G401.6 (cell line): ENCODE measurements around the gene DPYD.
"Not testable (repeated sequence)": the region's sequence is repeated elsewhere in the genome, so short reads cannot be mapped to it uniquely, and the experiment has no call there.

Experiments
- FAIRE-seq: peaks from 2 replicates; lab custom pipeline; 2012; peaks lifted over from hg19 to GRCh38; lab: Jason Lieb, UNC

Gene DPYD

DNA sequence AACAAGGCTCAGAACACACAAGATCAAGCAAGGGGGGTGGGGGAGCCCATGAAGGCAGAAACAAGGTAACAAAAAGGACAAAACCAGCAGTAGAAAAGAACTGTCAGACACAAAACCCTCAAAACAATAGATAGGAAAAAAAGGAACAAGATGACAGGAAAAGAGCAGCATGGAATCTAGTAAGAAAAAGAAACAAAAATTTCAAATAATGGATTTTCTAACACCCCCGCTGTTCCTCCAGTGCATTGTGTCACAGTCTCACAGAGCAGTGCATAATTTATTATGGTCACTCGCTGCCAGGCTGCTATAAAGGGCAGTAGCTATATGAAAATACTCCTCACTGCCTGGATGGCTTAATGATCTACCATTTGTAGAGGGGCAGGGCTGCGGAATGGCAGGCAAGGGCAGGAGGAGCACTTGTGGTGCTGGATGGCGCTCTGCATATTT lies 567.9 kb downstream of the DPYD start:
- FAIRE-seq = no peak

DNA sequence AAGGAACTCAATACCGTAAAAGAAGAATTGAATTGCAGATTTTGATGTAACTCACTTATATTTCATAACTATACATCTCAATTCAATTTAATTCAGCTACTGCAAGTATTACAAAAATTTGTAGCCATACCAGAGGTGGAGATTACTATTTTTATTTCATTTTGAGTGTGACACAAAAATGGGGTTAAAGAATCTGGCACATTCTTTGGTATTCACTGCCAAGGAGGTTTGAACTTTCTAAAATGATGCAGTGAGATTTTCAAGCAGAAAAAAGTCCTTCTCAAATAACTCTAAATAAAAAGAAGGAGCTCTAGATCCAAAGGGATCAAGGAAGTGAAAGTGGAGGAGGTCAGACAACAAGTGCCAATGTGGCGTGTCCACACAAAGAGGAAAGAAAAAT lies 569.0 kb downstream of the DPYD start:
- FAIRE-seq = no peak

DNA sequence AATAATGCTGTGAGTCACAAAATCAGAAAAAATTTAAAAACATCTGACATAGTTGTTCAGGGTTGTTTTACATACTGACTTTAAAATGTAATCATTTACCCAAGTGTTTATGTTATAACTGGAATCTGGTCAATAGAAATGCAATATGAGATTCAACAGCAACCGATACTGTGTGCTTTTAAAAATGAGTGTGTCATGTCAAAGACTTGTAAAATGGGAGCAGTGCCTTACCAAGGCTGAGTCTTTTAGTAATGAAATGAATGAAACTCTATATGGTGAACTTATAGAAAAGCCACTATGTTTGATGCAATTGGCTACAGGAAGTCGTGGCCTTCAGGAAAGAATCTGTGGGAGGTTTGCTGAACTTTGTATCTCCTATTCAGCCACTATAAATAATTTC lies 570.2 kb downstream of the DPYD start:
- FAIRE-seq = no peak

DNA sequence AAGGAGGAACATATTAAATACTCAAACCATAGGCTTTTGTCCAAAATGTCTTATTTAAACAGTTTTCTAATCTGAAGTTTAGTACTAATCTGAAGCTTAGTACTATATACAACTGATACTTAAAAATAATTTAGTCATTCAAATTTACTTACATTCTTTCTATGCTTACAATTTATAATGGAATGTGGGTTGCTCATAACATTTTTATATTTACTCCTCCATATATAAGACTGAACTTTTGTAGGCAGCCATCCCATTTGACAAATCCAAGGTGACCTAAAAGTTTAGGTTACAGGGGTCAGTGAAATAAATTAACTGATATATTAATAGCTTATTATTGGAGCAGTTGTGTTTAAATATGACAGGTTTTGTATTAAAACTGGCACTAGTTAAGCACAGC lies 570.6 kb downstream of the DPYD start:
- FAIRE-seq = no peak

DNA sequence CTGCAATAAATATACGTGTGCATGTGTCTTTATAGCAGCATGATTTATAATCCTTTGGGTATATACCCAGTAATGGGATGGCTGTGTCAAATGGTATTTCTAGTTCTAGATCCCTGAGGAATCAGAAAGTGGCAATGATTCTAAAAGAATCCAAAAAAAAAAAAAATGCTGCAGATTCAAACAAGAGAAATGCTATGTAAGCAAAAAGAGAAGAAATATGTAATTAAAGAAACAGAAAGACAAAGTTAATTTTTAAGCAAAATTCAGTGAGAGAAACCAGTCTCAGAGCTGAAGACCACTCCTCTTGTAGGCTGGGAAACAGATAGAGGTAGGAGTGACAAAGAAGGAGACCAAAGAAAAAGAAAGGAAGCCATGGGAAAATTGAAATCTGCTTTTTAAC lies 571.0 kb downstream of the DPYD start:
- FAIRE-seq = not testable (repeated sequence)

DNA sequence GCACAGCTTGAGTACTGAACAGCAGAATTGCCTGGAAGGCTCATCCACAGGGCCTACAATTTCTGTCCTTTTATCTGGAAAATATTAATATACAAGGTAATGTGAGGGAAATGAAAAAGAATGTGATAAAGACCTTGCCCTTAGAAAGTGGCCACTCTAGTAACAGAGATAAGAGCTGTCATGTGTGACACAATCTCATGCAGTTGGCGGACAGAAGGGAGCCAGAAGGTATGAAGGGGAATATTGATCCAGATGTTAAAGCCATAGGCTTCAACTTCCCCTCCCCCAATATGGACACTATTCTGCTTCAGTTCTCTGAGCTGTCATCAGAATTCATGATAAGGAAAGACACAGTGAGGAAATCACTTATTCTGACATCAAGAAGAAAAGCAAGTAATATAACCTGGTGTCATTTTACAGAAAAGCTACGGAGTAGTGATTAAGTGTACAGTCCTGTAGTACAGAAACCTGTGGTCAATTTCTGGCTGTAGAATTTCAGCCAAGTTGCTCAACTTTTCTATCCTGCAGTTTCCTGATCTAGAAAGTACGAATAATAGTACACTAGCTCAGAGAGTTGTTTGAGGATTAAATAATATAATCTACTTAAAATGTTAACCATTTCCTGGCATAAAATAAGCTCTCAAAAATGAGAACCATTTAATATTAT lies 572.1 kb downstream of the DPYD start:
- FAIRE-seq = no peak

DNA sequence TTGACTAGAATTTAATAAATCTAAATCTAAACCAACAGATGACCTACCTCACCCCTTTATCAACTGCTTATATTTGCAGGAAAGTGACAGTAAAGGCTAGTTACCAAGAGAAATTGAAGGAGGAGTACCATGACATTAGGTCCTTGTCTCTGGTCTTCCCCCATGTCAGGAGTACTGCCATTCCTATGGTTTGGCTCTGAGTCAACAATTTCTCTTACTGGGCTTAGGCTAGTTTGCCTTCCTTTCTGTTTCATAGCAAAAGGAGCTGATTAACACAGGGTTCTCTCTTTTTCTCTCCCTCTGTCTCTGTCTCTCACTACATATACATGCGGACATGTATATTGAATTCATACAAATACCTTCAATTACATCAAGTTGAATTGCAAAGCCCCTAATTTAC lies 579.9 kb downstream of the DPYD start:
- no peak for FAIRE-seq

DNA sequence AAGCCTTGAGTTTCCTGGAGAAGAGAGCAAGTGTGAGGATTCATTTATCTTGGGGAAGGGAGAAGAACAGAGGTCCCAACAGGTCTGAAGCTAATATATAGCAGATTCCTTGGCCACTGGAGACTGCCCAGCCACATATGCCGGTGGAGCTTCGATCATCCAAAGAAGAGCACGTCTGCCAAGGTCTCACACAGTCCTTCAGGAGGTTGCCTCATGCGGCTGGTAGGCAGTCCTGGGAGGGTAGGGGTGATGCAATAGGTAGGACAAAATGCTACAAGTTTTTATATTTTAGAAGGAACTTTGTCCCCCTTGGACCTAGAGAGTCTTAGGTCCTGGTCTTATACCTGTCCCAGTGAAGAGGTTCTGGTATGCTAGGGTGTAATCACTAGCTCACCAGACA lies 582.5 kb downstream of the DPYD start:
- no peak for FAIRE-seq

DNA sequence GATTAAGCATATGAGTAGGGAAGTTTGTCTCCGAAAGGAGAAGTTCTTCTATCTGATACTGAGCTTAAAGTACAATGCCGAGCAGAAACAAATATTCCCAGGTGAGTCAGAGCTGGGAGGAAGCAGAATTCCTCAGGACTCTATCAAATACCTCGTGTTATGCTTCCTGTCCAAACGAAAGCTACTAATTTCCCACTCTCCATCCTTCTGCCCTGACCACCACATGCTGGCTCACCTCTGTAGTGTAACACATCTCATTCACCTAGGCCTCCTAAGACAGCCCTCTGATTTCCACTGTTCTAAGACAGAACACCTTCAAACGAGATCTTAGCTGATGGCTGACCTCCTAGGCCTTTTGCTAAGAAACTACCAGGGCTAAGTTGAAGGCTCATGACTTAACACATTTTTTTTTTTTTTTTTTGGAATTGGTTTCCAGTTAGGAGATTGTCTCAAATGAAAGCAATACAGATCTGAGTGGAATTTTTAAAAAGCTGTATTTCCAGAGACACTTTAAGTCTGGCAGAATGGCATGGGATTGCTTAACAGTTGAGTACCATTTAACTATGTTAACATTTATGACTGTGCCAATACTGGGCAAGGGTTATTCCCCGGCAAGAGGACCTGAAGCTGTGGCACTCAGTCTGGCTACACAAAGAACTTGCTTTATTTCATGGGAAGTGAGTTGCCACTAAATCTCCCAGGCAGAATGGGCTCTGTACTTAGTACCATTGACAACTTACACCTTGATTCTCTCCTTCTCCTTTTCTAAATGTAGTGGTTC lies 583.4 kb downstream of the DPYD start:
- FAIRE-seq = no peak

DNA sequence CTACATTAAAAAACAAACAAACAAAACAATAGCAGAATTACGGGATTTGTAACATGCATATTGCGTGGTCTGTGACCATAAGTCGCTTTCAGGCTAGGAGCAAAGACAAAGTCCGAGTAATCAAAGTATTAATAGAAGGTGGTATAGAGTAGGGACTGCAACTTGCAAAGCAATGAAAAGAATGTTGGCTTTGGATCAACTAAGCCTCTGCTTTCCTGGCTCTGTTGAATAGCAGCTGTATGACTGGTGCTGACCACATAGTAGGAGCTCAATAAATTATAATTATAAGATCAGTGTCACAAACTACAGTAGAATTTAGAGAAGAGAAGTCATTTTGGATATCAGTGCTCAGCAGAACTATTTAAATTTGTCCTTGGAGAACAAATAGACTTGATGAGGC lies 586.4 kb downstream of the DPYD start:
- no peak for FAIRE-seq

DNA sequence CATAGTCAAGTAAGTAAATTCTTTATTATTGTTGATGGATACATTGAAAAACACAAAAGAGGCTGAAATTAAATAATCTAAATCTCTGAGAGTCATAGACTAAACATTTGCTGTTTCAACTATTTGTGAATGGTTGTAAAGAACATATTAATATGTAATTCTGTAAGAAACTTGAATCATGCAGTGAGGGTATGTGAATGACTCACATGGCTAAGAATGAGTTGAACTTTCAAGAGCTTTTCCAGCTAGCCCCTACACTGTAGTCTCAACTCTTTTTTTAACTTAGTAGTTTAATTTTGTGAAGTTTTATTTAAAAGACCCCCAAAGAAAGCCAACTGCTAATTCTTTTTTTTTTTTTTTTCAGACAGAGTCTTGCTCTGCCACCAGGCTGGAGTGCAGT lies 588.1 kb downstream of the DPYD start:
- FAIRE-seq = no peak

DNA sequence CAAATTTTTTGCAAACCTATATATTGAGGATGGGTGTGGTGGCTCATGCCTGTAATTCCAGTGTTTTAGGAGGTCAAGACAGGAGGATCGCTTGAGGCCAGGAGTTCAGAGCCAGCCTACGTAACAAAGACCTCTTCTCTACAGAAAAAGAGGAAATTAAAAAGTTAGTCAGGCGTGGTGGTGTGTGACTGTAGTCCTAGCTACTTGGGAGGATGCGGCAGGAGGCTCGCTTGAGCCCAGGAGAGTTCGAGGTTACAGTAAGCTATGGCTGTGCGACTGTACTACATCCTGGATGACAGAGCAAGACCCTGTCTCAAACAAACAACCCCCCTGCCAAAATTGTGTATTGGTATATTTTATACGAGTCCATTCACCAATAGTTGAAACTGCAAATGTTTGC lies 589.7 kb downstream of the DPYD start:
- FAIRE-seq = no peak

DNA sequence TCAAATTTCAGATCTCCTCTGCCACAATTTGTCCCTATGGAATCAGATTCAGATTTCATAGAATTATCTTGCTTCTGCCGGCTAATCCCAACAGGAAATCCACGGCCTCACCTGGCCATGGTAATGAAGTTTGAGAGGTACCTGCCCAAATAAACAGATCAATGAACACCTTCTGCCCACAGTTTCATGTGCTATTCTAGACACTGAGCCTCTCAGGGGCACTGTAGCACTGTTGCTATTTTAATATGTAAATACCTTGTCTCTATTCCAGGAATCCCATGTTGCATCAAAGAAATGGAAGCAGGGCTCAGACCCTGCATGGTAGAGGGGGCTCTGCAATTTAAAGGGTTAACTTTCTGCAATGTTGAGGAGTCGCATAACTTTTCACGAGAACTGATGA lies 606.1 kb downstream of the DPYD start:
- no peak for FAIRE-seq

DNA sequence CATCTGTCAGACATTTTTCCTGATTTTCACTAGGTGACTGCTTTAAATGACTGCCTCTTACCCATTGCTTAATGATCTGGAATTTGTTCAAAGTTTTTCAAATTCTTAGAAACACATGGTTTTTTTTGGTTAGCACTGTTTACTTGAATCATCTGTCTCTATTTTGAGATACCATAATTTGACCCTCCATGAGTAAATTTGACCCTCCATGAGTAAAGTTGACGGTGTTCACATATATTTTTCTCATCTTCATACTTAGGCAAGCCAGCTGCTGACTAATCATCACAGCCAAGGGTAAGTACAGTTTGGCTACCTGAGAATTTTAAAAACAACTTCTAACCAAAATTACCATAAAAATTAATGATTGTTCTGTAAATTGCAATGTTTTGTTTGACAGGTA lies 612.7 kb downstream of the DPYD start:
- no peak for FAIRE-seq

DNA sequence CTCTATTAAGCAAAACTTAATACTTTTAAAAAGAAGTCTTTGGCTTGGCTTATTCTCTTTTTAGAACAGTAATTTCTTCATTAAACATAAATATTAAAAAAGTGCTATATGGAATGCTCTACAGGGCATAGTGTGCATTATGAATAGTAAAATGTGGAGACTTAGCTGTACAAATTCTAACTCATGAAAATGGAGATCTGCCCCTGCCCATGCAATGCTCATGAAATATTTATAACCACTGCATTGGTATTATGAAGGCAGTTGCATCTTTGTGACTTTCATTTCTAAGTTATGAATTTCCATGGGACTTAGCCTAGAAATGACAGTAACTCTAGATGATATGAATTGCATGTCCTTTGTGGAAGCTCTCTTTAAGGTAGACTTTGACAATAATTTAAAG lies 613.3 kb downstream of the DPYD start:
- no peak for FAIRE-seq

DNA sequence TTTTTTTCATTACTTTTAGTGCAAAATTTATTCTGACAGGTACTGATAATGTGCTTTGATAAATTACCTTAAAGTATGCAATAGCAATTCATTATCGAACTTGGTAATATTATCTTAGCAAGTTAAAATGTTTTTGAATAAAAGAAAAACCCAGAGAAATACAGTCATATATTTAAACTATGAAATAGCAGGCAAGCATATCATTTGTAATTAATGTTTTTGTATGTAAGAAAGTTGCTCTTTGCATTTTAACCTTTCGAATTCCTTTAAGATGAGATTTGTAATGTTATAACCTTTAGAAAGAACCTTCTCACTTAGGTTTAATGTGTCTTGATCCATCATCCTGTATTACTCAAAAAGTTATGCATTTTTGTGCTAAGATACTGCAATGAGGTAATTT lies 613.7 kb downstream of the DPYD start:
- no peak for FAIRE-seq

DNA sequence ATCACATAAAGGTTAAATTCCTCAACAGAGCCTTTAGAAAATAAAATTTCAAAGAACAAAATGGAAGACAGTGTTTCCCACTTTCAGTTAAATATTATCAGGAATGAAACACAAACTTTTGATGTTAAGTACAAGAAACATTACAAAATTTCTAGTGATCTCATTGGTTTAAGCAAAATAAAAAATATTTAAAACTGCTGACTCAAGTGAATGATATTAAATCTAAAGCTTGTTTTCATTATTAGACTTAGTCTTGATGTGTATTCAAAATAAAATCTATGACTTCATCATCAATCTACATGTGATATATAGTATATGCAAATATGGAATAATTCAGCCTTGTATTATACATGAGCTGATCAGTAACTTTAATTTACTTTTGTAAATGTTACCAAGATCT lies 614.3 kb downstream of the DPYD start:
- no peak for FAIRE-seq

DNA sequence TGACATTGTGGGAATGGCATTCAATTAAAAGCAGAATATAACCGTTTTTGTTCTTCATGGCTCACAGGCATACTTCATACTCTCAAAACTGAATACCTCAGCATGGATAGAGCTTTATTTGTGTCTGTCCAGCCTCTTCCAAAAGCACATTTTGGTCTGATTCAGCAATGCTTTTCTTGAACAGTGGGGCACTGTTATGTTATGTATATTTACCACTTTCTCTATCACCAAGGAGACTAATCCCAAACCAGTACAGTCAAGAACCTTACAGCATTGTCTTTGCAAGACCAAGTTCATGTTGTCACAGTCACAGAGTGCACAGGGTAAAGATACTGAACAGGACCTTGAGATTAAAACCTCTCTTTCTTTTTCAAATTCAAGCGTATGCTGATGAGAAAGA lies 616.5 kb downstream of the DPYD start:
- FAIRE-seq = no peak

DNA sequence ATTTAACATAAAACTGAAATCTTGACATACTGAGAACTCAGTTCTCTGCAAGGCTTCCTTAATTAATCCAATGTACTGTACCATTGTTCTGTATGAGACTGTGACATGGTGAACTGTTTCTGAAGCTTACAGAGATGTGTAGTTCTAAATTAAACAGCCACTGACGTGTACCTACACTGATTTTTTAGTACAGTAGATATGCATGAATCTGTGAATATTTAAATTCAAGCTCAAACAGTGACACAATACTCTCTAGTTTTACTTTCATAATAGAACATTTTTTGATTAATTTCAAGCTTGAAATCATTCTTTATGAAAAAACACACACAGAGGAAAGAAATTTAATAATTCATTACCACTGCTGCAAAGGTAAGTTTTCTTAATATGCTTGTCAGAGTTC lies 621.9 kb downstream of the DPYD start:
- FAIRE-seq = no peak

DNA sequence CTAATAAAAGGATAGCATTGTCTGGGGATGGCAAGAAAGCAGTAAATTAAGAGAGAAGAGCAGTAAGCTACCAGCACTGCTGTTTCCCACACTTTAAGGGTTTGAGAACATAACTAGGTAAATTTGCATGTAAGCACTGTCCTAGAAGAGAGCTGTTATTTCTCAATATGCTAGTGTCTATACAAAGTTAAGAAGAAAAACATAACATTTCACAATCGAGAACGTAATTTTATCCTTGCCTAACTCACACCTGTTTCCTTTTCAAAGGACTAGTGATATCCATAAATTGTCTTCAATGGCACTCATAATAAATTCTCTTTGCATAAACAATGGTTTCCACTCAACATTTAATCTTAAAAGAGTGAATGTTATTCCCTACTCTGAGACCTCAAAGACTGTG lies 623.2 kb downstream of the DPYD start:
- FAIRE-seq = no peak

DNA sequence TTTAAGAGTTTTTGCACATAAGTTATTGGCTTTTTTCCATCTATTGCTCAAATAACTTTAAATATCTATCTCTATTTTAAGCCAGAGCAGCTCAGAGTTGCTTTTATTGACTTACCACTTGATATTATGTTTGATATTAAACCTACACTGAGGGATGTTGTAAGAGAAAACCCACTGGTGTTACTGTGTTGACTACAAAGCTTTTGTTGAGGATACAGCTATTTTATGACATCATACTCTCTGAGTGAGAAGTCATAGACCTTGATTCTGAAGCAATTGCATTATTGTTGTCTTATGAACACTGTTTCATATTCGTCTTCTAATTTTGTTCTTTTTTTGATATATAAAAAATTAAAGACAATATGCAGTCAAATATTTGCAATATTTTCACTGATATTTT lies 638.9 kb downstream of the DPYD start:
- FAIRE-seq = no peak

DNA sequence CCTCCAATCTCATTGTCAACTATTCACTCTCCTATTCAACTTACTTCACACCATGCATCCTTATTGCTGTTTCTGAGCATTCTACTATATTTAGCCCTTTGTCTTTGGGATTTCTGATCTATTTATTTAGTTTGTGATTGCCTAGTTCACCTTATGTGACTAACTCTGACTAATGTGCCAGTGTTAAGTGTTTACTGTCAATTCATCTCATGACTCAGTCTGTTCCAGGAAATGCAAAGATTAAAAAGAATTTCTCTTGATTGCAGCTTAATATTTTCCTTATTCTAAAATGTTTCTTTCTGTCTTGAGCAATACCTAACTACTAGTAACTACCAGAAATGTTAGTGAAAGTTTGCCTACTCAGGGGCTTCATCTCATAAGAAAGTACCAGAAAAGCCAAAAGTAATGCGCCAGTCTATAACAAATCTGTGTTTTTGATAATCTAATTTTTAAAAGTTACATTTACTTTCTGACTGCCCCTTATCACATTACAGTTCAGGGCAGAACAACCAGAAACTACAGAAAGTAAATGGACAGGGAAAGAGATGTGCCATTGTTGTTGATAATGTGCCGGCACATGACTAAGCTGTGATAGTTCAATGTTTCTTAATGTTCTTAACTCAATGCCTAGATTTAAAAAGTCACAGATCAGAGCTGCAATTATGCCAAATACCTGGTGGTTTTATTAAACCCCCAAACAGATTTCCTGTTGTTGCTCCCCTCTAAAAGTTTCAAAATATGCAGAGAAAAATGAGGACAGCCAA lies 642.8 kb downstream of the DPYD start:
- no peak for FAIRE-seq
